Activated CD8-positive, alpha-beta memory T cell treated with anti-CD3 and anti-CD28 coated beads for 36 hours (primary cell): Measurements from ENCODE around the gene LEMD1. TPM values are rescaled to one million over a fixed set of nuclear protein-coding genes. Genes with fewer than 3 reads are reported as not detected.

Experiments used
- CTCF ChIA-PET: fragments of 350-600 bp; sonication (Branson Sonifier 250); formaldehyde crosslinking; loops from one replicate; lab custom pipeline; 2021; ENCODE audit warnings: antibody characterized with exemption; lab: Charles Lee
- POLR2A ChIA-PET: fragments of 350-600 bp; sonication (Branson Sonifier 250); formaldehyde crosslinking; loops from one replicate; lab custom pipeline; 2021; ENCODE audit warnings: antibody characterized with exemption; lab: Charles Lee
- total RNA-seq, 2 experiments: library from RNA; stranded (reverse); gene quantifications; one replicate each; pipeline ENCODE4 v1.2.3, GENCODE V29; 2021

The LEMD1 gene
- total RNA-seq, 2 experiments from 2014 or later = 0.57 TPM; not detected in 1

- POLR2A ChIA-PET = interaction anchor here (1.4 kb wide), 1 partner anchor 8 kb away, joined by 6 read pairs; no protein-coding TSS in a partner anchor
- CTCF ChIA-PET = interaction anchor here (1.0 kb wide), 1 partner anchor 8 kb away, joined by 4 read pairs; no protein-coding TSS in a partner anchor
Measured at GRCh38 chr1:205449254-205449749, 27.4 kb upstream of the LEMD1 start.

GRCh38 chr1:205448540-205449253 is 26.8 kb upstream of the LEMD1 start:
- ChIA-PET CTCF (interaction anchor here (1.0 to 1.3 kb wide), 3 partner anchors 8 to 37 kb away, joined by 3 to 4 read pairs (median 4); no protein-coding TSS in a partner anchor), POLR2A (interaction anchor here (1.4 kb wide), 1 partner anchor 8 kb away, joined by 6 read pairs; no protein-coding TSS in a partner anchor)

- ChIA-PET CTCF (interaction anchor here (1.1 to 1.3 kb wide), 2 partner anchors 13 to 38 kb away, joined by 3 to 4 read pairs; no protein-coding TSS in a partner anchor), POLR2A (no interaction called here)
Measured at GRCh38 chr1:205447457-205448341, 25.8 kb upstream of the LEMD1 start.

GRCh38 chr1:205446828-205447227 is 25.0 kb upstream of the LEMD1 start:
- CTCF ChIA-PET = no interaction called here
- POLR2A ChIA-PET = no interaction called here

- POLR2A ChIA-PET = no interaction called here
- CTCF ChIA-PET = interaction anchor here (1.0 to 1.4 kb wide), 2 partner anchors 15 to 40 kb away, joined by 3 read pairs; no protein-coding TSS in a partner anchor
Measured at GRCh38 chr1:205445646-205445935, 23.7 kb upstream of the LEMD1 start.

- CTCF ChIA-PET = interaction anchor here (0.6 to 1.4 kb wide), 3 partner anchors 14 to 40 kb away, joined by 3 to 5 read pairs (median 3); no protein-coding TSS in a partner anchor
- POLR2A ChIA-PET = no interaction called here
Measured at GRCh38 chr1:205444931-205445645, 23.2 kb upstream of the LEMD1 start.

GRCh38 chr1:205444300-205444930 is 22.6 kb upstream of the LEMD1 start:
- POLR2A ChIA-PET = no interaction called here
- CTCF ChIA-PET = interaction anchor here (0.5 to 1.4 kb wide), 2 partner anchors 13 to 19 kb away, joined by 3 read pairs; no protein-coding TSS in a partner anchor

GRCh38 chr1:205443585-205444299 is 21.9 kb upstream of the LEMD1 start:
- CTCF ChIA-PET = interaction anchor here (0.5 to 1.4 kb wide), 3 partner anchors 12 to 19 kb away, joined by 3 to 4 read pairs (median 3); partner anchors contain the start of gene BLACAT1

GRCh38 chr1:205442051-205442725 is 20.3 kb upstream of the LEMD1 start:
- ChIA-PET CTCF (interaction anchor here (1.2 to 1.4 kb wide), 2 partner anchors 13 to 40 kb away, joined by 3 read pairs; partner anchors contain the start of gene BLACAT1), POLR2A (no interaction called here)

More at GRCh38 chr1:205443585-205444299, 21.9 kb upstream of the LEMD1 start:
- POLR2A ChIA-PET = no interaction called here

GRCh38 chr1:205441716-205442050 is 19.8 kb upstream of the LEMD1 start:
- ChIA-PET POLR2A (interaction anchor here (0.8 to 0.9 kb wide), 2 partner anchors 8 to 14 kb away, joined by 3 to 6 read pairs; partner anchors contain the start of gene BLACAT1), CTCF (interaction anchor here (0.9 to 3.2 kb wide), 8 partner anchors 7 to 106 kb away, joined by 3 to 24 read pairs (median 4); no protein-coding TSS in a partner anchor)

GRCh38 chr1:205441318-205441633 is 19.4 kb upstream of the LEMD1 start:
- POLR2A ChIA-PET = interaction anchor here (0.6 to 0.9 kb wide), 3 partner anchors 8 to 15 kb away, joined by 3 to 6 read pairs (median 3); partner anchors contain the start of gene BLACAT1
- CTCF ChIA-PET = interaction anchor here (0.9 to 3.2 kb wide), 9 partner anchors 8 to 106 kb away, joined by 3 to 24 read pairs (median 4); no protein-coding TSS in a partner anchor

GRCh38 chr1:205440476-205441317 is 18.8 kb upstream of the LEMD1 start:
- POLR2A ChIA-PET = interaction anchor here (0.6 to 0.9 kb wide), 3 partner anchors 9 to 15 kb away, joined by 3 to 6 read pairs (median 3); partner anchors contain the start of gene BLACAT1

GRCh38 chr1:205440121-205440475 is 18.2 kb upstream of the LEMD1 start:
- ChIA-PET CTCF (interaction anchor here (0.9 to 3.2 kb wide), 5 partner anchors 9 to 152 kb away, joined by 3 to 24 read pairs (median 5); no protein-coding TSS in a partner anchor), POLR2A (no interaction called here)

More at GRCh38 chr1:205440476-205441317, 18.8 kb upstream of the LEMD1 start:
- CTCF ChIA-PET = interaction anchor here (0.9 to 3.2 kb wide), 9 partner anchors 8 to 105 kb away, joined by 3 to 24 read pairs (median 4); no protein-coding TSS in a partner anchor

- POLR2A ChIA-PET = no interaction called here
Measured at GRCh38 chr1:205438213-205439158, 16.6 kb upstream of the LEMD1 start.

More at GRCh38 chr1:205438213-205439158, 16.6 kb upstream of the LEMD1 start:
- CTCF ChIA-PET = interaction anchor here (0.7 to 3.2 kb wide), 5 partner anchors 47 to 153 kb away, joined by 3 to 20 read pairs (median 3); no protein-coding TSS in a partner anchor
